IMR-90 (cell line): Measurements from ENCODE around the gene CORO7. TPM values are rescaled to one million over a fixed set of nuclear protein-coding genes. Genes with fewer than 3 reads are reported as not detected.

Experiments
- ATAC-seq: fragments of 200-7000 bp; cut with Tn5 transposase; 2 replicates; pipeline ENCODE4 v1.9.1; 2020; ENCODE audit warnings: low read depth, mild to moderate bottlenecking, moderate library complexity
- BruUV-seq: library from RNA; stranded (reverse); fragments of 400-500 nt; replicated peaks from 2 replicates; lab custom pipeline; 2021; lab: Mats Ljungman, UMichigan
- CTCF ChIA-PET: fragments of 300-600 bp; formaldehyde crosslinking; extraction: SDS; loops from one replicate; lab custom pipeline; 2021; ENCODE audit warnings: antibody characterized with exemption; lab: Yijun Ruan, JAX
- POLR2A ChIA-PET: fragments of 300-600 bp; sonication (Branson Sonifier 250); formaldehyde crosslinking; loops from one replicate; lab custom pipeline; 2022; ENCODE audit warnings: antibody characterized with exemption; ENCODE audit not compliant: unreplicated experiment; lab: Charles Lee
- DNase-seq: peaks from one replicate; pipeline ENCODE4 v3.0.0; 2013
- H2AFZ ChIP-seq: replicated peaks from 2 replicates; pipeline ENCODE3; 2013; ENCODE audit warnings: low read length, mild to moderate bottlenecking; ENCODE audit not compliant: poor library complexity
- H2AK5ac ChIP-seq: 2 replicates; pipeline ENCODE4 v1.6.1; 2013; ENCODE audit warnings: low read depth, low read length, inconsistent platforms
- H2AK9ac ChIP-seq: replicated peaks from 2 replicates; pipeline ENCODE3; 2013; ENCODE audit warnings: mild to moderate bottlenecking, low read depth, low read length, moderate library complexity; ENCODE audit not compliant: poor library complexity
- H2BK120ac ChIP-seq: 2 replicates; pipeline ENCODE4 v1.6.1; 2013; ENCODE audit warnings: low read depth, low read length, inconsistent platforms
- H2BK15ac ChIP-seq: 3 replicates; pipeline ENCODE4 v1.6.1; 2013; ENCODE audit warnings: low read depth, low read length, inconsistent platforms
- H2BK20ac ChIP-seq: 2 replicates; pipeline ENCODE4 v1.6.1; 2013; ENCODE audit warnings: low read depth, mild to moderate bottlenecking, inconsistent platforms, low read length, moderate library complexity
- H2BK5ac ChIP-seq: 2 replicates; pipeline ENCODE4 v1.6.1; 2013; ENCODE audit warnings: mild to moderate bottlenecking, low read depth, low read length, inconsistent platforms; ENCODE audit not compliant: poor library complexity, severe bottlenecking
- H3K14ac ChIP-seq: replicated peaks from 2 replicates; pipeline ENCODE4 v1.6.1; 2013; ENCODE audit warnings: low read depth, low read length, inconsistent platforms
- H3K18ac ChIP-seq: 2 replicates; pipeline ENCODE4 v1.6.1; 2013; ENCODE audit warnings: low read depth, low read length, control low read depth
- H3K23ac ChIP-seq: 2 replicates; pipeline ENCODE4 v1.6.1; 2013; ENCODE audit warnings: low read depth, low read length, inconsistent platforms
- H3K27ac ChIP-seq: 2 replicates; pipeline ENCODE4 v1.5.1; 2013; ENCODE audit warnings: mild to moderate bottlenecking, control low read depth, low read length; ENCODE audit not compliant: insufficient read depth
- H3K27me3 ChIP-seq: 2 replicates; pipeline ENCODE4 v1.6.1; 2013; ENCODE audit warnings: low read length; ENCODE audit not compliant: control insufficient read depth, insufficient read depth
- H3K36me3 ChIP-seq: 2 replicates; pipeline ENCODE4 v1.6.1; 2013; ENCODE audit warnings: low read length, mixed read lengths; ENCODE audit not compliant: control insufficient read depth, insufficient read depth
- H3K4ac ChIP-seq: 2 replicates; pipeline ENCODE4 v1.6.1; 2013; ENCODE audit warnings: low read depth, low read length, inconsistent platforms
- H3K4me1 ChIP-seq: 2 replicates; pipeline ENCODE4 v1.6.1; 2013; ENCODE audit warnings: low read length, mixed read lengths; ENCODE audit not compliant: control insufficient read depth, insufficient read depth
- H3K4me2 ChIP-seq: 2 replicates; pipeline ENCODE4 v1.6.1; 2013; ENCODE audit warnings: low read depth, mild to moderate bottlenecking, control low read depth, low read length, moderate library complexity
- H3K4me3 ChIP-seq: 2 replicates; pipeline ENCODE4 v1.5.1; 2013; ENCODE audit warnings: low read depth, mild to moderate bottlenecking, control low read depth, low read length, moderate library complexity; ENCODE audit not compliant: insufficient read depth
- H3K56ac ChIP-seq: 2 replicates; pipeline ENCODE4 v1.6.1; 2013; ENCODE audit warnings: low read length, inconsistent platforms; ENCODE audit not compliant: insufficient read depth; ENCODE audit errors: extremely low read depth
- H3K79me1 ChIP-seq, 2 experiments: 2 replicates each; pipeline ENCODE4 v1.6.1; 2013; ENCODE audit warnings: low read length in 2 of 2, inconsistent platforms in 1 of 2, low read depth in 1 of 2
- H3K9ac ChIP-seq: 2 replicates; pipeline ENCODE4 v1.6.1; 2013; ENCODE audit warnings: low read depth, low read length, control low read depth
- H3K9me1 ChIP-seq: 2 replicates; pipeline ENCODE4 v1.6.1; 2013; ENCODE audit warnings: low read length, inconsistent platforms; ENCODE audit not compliant: insufficient read depth
- H3K9me3 ChIP-seq: 2 replicates; pipeline ENCODE4 v1.6.1; 2013; ENCODE audit warnings: low read length; ENCODE audit not compliant: control insufficient read depth, insufficient read depth
- H4K20me1 ChIP-seq: 2 replicates; pipeline ENCODE4 v1.6.1; 2013; ENCODE audit warnings: low read length, inconsistent platforms; ENCODE audit not compliant: insufficient read depth
- H4K5ac ChIP-seq: 2 replicates; pipeline ENCODE4 v1.6.1; 2013; ENCODE audit warnings: mild to moderate bottlenecking, low read depth, low read length, control low read depth
- H4K8ac ChIP-seq, 2 experiments: 2 replicates each; pipeline ENCODE4 v1.6.1; 2013; ENCODE audit warnings: low read depth in 2 of 2, low read length in 2 of 2, control low read depth in 1 of 2, inconsistent platforms in 1 of 2
- H4K91ac ChIP-seq: 2 replicates; pipeline ENCODE4 v1.6.1; 2013; ENCODE audit warnings: low read depth, low read length, inconsistent platforms; ENCODE audit not compliant: insufficient read depth
- CEBPB ChIP-seq: IDR thresholded peaks from 2 replicates; pipeline ENCODE4 v1.6.1; 2012; ENCODE audit warnings: low read depth, low read length, improper control_type of control experiment
- MXI1 ChIP-seq: IDR thresholded peaks from 2 replicates; pipeline ENCODE4 v1.6.1; 2012; ENCODE audit warnings: low read depth, mild to moderate bottlenecking, low read length, moderate library complexity, borderline replicate concordance
- POLR2A ChIP-seq: IDR thresholded peaks from 2 replicates; pipeline ENCODE4 v1.6.1; 2012; ENCODE audit warnings: mild to moderate bottlenecking, low read depth, low read length
- WGBS, 2 experiments: methylation state at CpG; one replicate each; pipeline versions ENCODE4 v1.1.5 to v1.1.7; 2013; ENCODE audit warnings: missing lambda C conversion rate in 2 of 2; ENCODE audit not compliant: insufficient read length in 1 of 2; ENCODE audit errors: extremely low coverage in 2 of 2; 5-methylcytosine and 5-hydroxymethylcytosine counted together
- dilution Hi-C: fragments of 300-500 bp; cut with HindIII; formaldehyde crosslinking; loops from one replicate; pipeline ENCODE4 v1.14.3; 2018; ENCODE audit warnings: low sequenced_read_pairs; ENCODE audit not compliant: unreplicated experiment
- in situ Hi-C: fragments of 300-500 bp; cut with MboI; formaldehyde crosslinking; loops from 3 replicates; pipeline ENCODE4 v1.14.3; 2019; ENCODE audit warnings: low sequenced_read_pairs, inconsistent platforms, mixed read lengths
- intact Hi-C: fragments of 100-400 bp; cut with micrococcal nuclease; formaldehyde crosslinking; loops from 2 replicates; pipeline ENCODE4 v1.10.0; 2022
- polyA plus RNA-seq, 3 experiments: library from polyadenylated mRNA; depleted of rRNA; stranded (reverse); fragments of >200 nt; gene quantifications; 2 replicates each; pipeline ENCODE4 v1.2.3, GENCODE V29; 2012; ENCODE audit warnings: low replicate concordance in 1 of 3
- total RNA-seq: library from RNA; depleted of rRNA; stranded (reverse); fragments of >200 nt; gene quantifications from 2 replicates; pipeline ENCODE4 v1.2.3, GENCODE V29; 2012

Gene CORO7
- total and polyA plus RNA-seq, 2 of the 4 experiments (the other 2 are of a cell fraction) = 6.3 to 26.7 TPM

DNA sequence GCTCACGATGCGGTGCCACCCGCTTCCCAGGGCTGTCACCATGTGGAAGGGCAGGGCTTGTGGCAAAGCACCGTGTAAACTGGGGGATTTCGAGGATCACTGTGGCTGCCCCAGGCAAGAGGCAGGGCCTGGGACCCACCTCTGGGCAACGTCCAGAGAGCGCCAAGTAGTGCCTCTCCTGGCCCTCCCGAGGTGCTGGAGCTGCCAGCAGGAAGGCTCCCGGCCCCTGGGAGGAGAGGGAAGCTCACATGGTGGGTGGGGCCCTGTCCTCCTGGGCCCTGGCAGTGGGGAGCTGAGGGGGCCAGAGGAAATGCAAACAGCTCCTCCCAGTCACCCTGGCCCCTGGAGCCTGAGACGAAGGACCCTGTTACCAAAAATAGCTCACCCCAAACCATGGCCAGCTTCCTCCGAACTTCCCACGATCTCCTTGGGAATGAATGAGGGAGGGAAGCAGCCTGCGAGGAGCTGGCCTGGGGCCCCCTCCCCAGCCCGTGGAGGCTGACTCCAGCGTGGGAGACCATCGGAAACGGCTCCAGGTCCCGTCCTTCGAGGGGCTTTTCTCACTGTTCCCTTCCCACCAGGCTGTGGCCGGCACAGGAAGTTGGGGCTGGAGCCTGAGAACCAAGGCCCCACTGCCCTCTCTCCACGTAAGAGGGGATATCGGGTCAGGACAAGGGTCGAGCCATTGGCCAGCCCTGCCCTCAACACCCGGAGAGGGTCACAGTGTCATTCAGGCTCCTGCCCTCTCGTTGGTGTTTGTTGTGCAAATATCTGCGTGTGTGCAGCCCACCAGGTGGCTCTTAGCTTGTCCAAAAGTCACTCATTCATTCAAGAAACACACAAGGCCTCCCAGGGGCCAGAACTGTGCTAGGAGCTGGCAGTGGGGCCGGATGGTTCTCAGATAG lies 27.1 kb downstream of the CORO7 start:
- no peak for DNase-seq
- no peak for ATAC-seq
- ChIA-PET CTCF (interaction anchor here (0.9 to 1.2 kb wide), 2 partner anchors 13 to 30 kb away, joined by 3 to 5 read pairs; no protein-coding TSS in a partner anchor), POLR2A (interaction anchor here (0.5 kb wide), 1 partner anchor 10 kb away, joined by 5 read pairs; no protein-coding TSS in a partner anchor)
- in situ Hi-C loops (no loop called here), dilution Hi-C loops (no loop called here), intact Hi-C loops (no loop called here)
- H2AK9ac ChIP-seq = peak overlapping the region; percentile 94
- peak overlapping the region; percentile 92 for H3K14ac ChIP-seq
- H3K18ac ChIP-seq = no peak overlapping the region
- no peak overlapping the region for H3K56ac ChIP-seq
- H3K27ac ChIP-seq = no peak overlapping the region; the same call in 1 of the 2 replicates
- TF ChIP-seq POLR2A = 0 out of 2 replicates have a peak, but pooled peaks have one; percentile 21
- no peak for TF ChIP-seq MXI1
- no peak for TF ChIP-seq CEBPB
- 73% methylated on average over 13 of the region's 27 CpGs; no CpG with 5 or more reads in 1 of the 2 experiments for WGBS, 2 experiments
- H2BK5ac ChIP-seq = peak overlapping the region; percentile 67
- peaks cover 24% of the 10 kb centered on the region for H3K9me1 ChIP-seq
- H4K5ac ChIP-seq = no peak overlapping the region; the same call in 1 of the 2 replicates
- no peaks in the 10 kb centered on the region for H3K27me3 ChIP-seq
- no peak overlapping the region for H3K9ac ChIP-seq
- H3K4me3 ChIP-seq = no peak overlapping the region
- H3K23ac ChIP-seq = 0 out of 2 replicates have a peak overlapping the region, but pooled peaks have one; percentile 79
- peak overlapping the region; percentile 62; the same call in 1 of the 2 replicates for H2BK20ac ChIP-seq
- H4K91ac ChIP-seq = peak overlapping the region; percentile 88
- peak overlapping the region; percentile 96 for H2AK5ac ChIP-seq
- 0 out of 3 replicates have a peak overlapping the region, but pooled peaks have one; percentile 20 for H2BK15ac ChIP-seq
- H2BK120ac ChIP-seq = peak overlapping the region; percentile 62
- H3K79me1 ChIP-seq = peaks cover 0 to 69% of the 10 kb centered on the region in 2 experiments; a peak in 2 of 4 replicates
- peak overlapping the region; percentile 32 for H2AFZ ChIP-seq
- H3K36me3 ChIP-seq = peaks cover 3% of the 10 kb centered on the region
- no peak overlapping the region for H3K4me2 ChIP-seq
- peak overlapping the region; percentile 36 to 74; a peak in 1 of 4 replicates for H4K8ac ChIP-seq
- peaks cover 29% of the 10 kb centered on the region for H4K20me1 ChIP-seq
- H3K4me1 ChIP-seq = peaks cover 48% of the 10 kb centered on the region
- peak overlapping the region; percentile 90 for H3K4ac ChIP-seq
- no peaks in the 10 kb centered on the region for H3K9me3 ChIP-seq
- no TSS peak for BruUV-seq
